GM19099 (cell line): ENCODE measurements around the gene TSC2.

Experiments
- POLR2A ChIP-seq: IDR thresholded peaks from 3 replicates; pipeline ENCODE4 v1.6.1; 2011; ENCODE audit warnings: low read depth; ENCODE audit not compliant: insufficient read length; ENCODE audit errors: extremely low read depth

TSC2 gene

GRCh38 chr16:2135770-2136490 is 88.1 kb downstream of the TSC2 start, which contains the start of gene PKD1:
TSS of gene PKD1 (minus strand) at chr16:2135898. CDS start at chr16:2135689, 209 bp downstream.
- TF ChIP-seq POLR2A, result peak; percentile 19
